GM12878 (cell line): ENCODE measurements around the gene TMEM120B. TPM values are rescaled to one million over a fixed set of nuclear protein-coding genes. Genes with fewer than 3 reads are reported as not detected.

Source experiments
- ATAC-seq: fragments of 200-7000 bp; cut with Tn5 transposase; 3 replicates; pipeline ENCODE4 v1.9.1; 2020; ENCODE audit warnings: mild to moderate bottlenecking, moderate library complexity
- BruUV-seq: library from RNA; stranded (reverse); fragments of 400-500 nt; replicated peaks from 2 replicates; lab custom pipeline; 2021; lab: Mats Ljungman, UMichigan
- CTCF ChIA-PET: fragments of 300-600 bp; sonication (Branson Sonifier 250); formaldehyde crosslinking; extraction: SDS; loops from one replicate; lab custom pipeline; 2021; ENCODE audit warnings: inconsistent platforms; lab: Yijun Ruan, JAX
- POLR2A ChIA-PET: fragments of 350-600 bp; formaldehyde crosslinking; extraction: SDS; loops from one replicate; lab custom pipeline; 2021; ENCODE audit warnings: inconsistent platforms; lab: Charles Lee
- RAD21 ChIA-PET: fragments of 300-600 bp; sonication (Branson Sonifier 250); formaldehyde crosslinking; loops from one replicate; lab custom pipeline; 2023; ENCODE audit warnings: antibody characterized with exemption; ENCODE audit not compliant: unreplicated experiment; lab: Charles Lee
- SMC1A ChIA-PET: fragments of 300-600 bp; sonication (Branson Sonifier 250); formaldehyde crosslinking; loops from one replicate; lab custom pipeline; 2023; ENCODE audit not compliant: unreplicated experiment, uncharacterized antibody; lab: Charles Lee
- DNase-seq: peaks from one replicate; pipeline ENCODE4 v3.0.0-alpha.2; 2011; ENCODE audit warnings: low read depth, low spot score
- FAIRE-seq: peaks from 3 replicates; lab custom pipeline; 2011; peaks lifted over from hg19 to GRCh38; lab: Jason Lieb, UNC
- H2AFZ ChIP-seq: 2 replicates; pipeline ENCODE4 v1.6.0; 2011; ENCODE audit warnings: low read depth, low read length, control low read depth; ENCODE audit not compliant: control insufficient read depth
- H3K27ac ChIP-seq: 2 replicates; pipeline ENCODE4 v1.5.1; 2011; ENCODE audit warnings: control low read depth; ENCODE audit not compliant: control insufficient read depth, insufficient read depth
- H3K27me3 ChIP-seq, 2 experiments: replicated peaks in 1 of 2; 2 replicates each; pipeline versions ENCODE4 v1.6.0 to v1.6.1; 2011; ENCODE audit warnings: low read length in 1 of 2; ENCODE audit not compliant: control insufficient read depth in 2 of 2, insufficient read depth in 2 of 2
- H3K36me3 ChIP-seq, 2 experiments: 2 replicates each; pipeline ENCODE4 v1.5.1; 2011; ENCODE audit warnings: low read length in 1 of 2; ENCODE audit not compliant: control insufficient read depth in 2 of 2, insufficient read depth in 2 of 2
- H3K4me1 ChIP-seq: 2 replicates; pipeline ENCODE4 v1.6.1; 2011; ENCODE audit warnings: mild to moderate bottlenecking, low read length, moderate library complexity, mixed read lengths; ENCODE audit not compliant: control insufficient read depth, insufficient read depth
- H3K4me2 ChIP-seq: 2 replicates; pipeline ENCODE4 v1.6.0; 2011; ENCODE audit warnings: control low read depth; ENCODE audit not compliant: control insufficient read depth, insufficient read depth
- H3K4me3 ChIP-seq: fragments of 200-600 bp; sonication (generic); 2 replicates; pipeline ENCODE4 v1.5.1; 2016
- H3K79me2 ChIP-seq: 2 replicates; pipeline ENCODE4 v1.6.0; 2011; ENCODE audit warnings: low read length; ENCODE audit not compliant: control insufficient read depth, insufficient read depth
- H3K9ac ChIP-seq: 2 replicates; pipeline ENCODE4 v1.8.0; 2011; ENCODE audit warnings: low read length, control low read depth, mixed read lengths; ENCODE audit not compliant: control insufficient read depth, insufficient read depth
- H3K9me3 ChIP-seq: replicated peaks from 3 replicates; pipeline ENCODE4 v1.5.1; 2011; ENCODE audit warnings: mild to moderate bottlenecking, low read length; ENCODE audit not compliant: control insufficient read depth, insufficient read depth
- H4K20me1 ChIP-seq: 2 replicates; pipeline ENCODE4 v1.6.0; 2011; ENCODE audit not compliant: control insufficient read depth, insufficient read depth
- CREM ChIP-seq: IDR thresholded peaks from 2 replicates; pipeline ENCODE4 v1.6.1; 2014; ENCODE audit warnings: antibody characterized with exemption, low read depth
- EED ChIP-seq: sonication (generic); IDR thresholded peaks from 2 replicates; pipeline ENCODE4 v1.6.1; 2016; ENCODE audit warnings: antibody characterized with exemption, low read depth
- EP300 ChIP-seq, 2 experiments: fragments of 150-350 bp in 1 of 2; IDR thresholded peaks; 2 replicates each; pipeline ENCODE4 v1.6.1; 2011 to 2012; ENCODE audit warnings: low read depth in 2 of 2, low read length in 2 of 2, borderline replicate concordance in 1 of 2, improper control_type of control experiment in 1 of 2, inconsistent platforms in 1 of 2; ENCODE audit not compliant: control insufficient read depth in 1 of 2
- KAT2A ChIP-seq: conservative IDR thresholded peaks from 2 replicates; pipeline ENCODE4 v1.6.1; 2011; ENCODE audit warnings: low read depth, low read length; ENCODE audit not compliant: control insufficient read depth
- MXI1 ChIP-seq: fragments of 150-350 bp; IDR thresholded peaks from 2 replicates; pipeline ENCODE4 v1.6.1; 2011; ENCODE audit warnings: low read depth, mild to moderate bottlenecking, inconsistent platforms, low read length, improper control_type of control experiment
- NRF1 ChIP-seq: conservative IDR thresholded peaks from 2 replicates; pipeline ENCODE4 v1.6.1; 2011; ENCODE audit warnings: mild to moderate bottlenecking, low read depth, low read length, improper control_type of control experiment
- POLR2AphosphoS2 ChIP-seq: IDR thresholded peaks from 2 replicates; pipeline ENCODE4 v1.6.1; 2011; ENCODE audit warnings: low read depth, mild to moderate bottlenecking, low read length, improper control_type of control experiment, moderate library complexity
- RELA ChIP-seq: fragments of 450-650 bp; IDR thresholded peaks from 2 replicates; pipeline ENCODE4 v1.8.0; 2014; ENCODE audit warnings: borderline replicate concordance; ENCODE audit not compliant: partially characterized antibody
- STAT3 ChIP-seq: IDR thresholded peaks from 2 replicates; pipeline ENCODE4 v1.6.1; 2011; ENCODE audit warnings: low read depth, low read length, improper control_type of control experiment
- ZBED1 ChIP-seq: IDR thresholded peaks from 2 replicates; pipeline ENCODE4 v1.6.1; 2016; ENCODE audit warnings: borderline replicate concordance
- WGBS: methylation state at CpG from one replicate; pipeline ENCODE4 v1.1.6; 2016; ENCODE audit warnings: low lambda C conversion rate; ENCODE audit not compliant: insufficient replicate concordance, insufficient coverage; ENCODE audit errors: missing lambda C conversion rate; 5-methylcytosine and 5-hydroxymethylcytosine counted together
- in situ Hi-C: fragments of 300-500 bp; cut with MboI; formaldehyde crosslinking; loops from 9 replicates; pipeline ENCODE4 v1.14.3; 2018; ENCODE audit warnings: mixed read lengths
- intact Hi-C: fragments of 100-400 bp; cut with micrococcal nuclease; formaldehyde crosslinking; loops from one replicate; pipeline ENCODE4 v1.14.2; 2022; ENCODE audit not compliant: unreplicated experiment
- polyA plus RNA-seq, 11 experiments: library from polyadenylated mRNA; depleted of rRNA in 4 of 11; unstranded in 6 of 11; stranded (reverse) in 5 of 11; fragments of >200 nt; fragmentation: Nextera tagmentation in 4 of 11; fragmentation: Illumina TruSeq in 1 of 11; extraction: Ambion mirVana in 4 of 11; extraction: Trizol in 1 of 11; gene quantifications; 1 replicate in 1 of 11; 2 replicates in 10 of 11; pipeline versions ENCODE4 v1.2.1 to v1.2.3, GENCODE V29; 2011 to 2016; ENCODE audit warnings: inconsistent platforms in 2 of 11, missing spikeins in 2 of 11, low read depth in 1 of 11
- total RNA-seq, 4 experiments: library from RNA; depleted of rRNA in 3 of 4; stranded (reverse); fragments of >200 nt in 3 of 4; fragmentation: Illumina TruSeq in 1 of 4; extraction: Trizol in 1 of 4; gene quantifications; 2 replicates each; pipeline versions ENCODE4 v1.2.1 to v1.2.3, GENCODE V29; 2013 to 2021
- TF ChIP-seq, protein P1 (sequence below): IDR thresholded peaks from 2 replicates; pipeline ENCODE4 v1.6.1; 2011; ENCODE audit warnings: borderline replicate concordance, low read depth, mild to moderate bottlenecking, moderate library complexity, low read length; ENCODE audit not compliant: insufficient read depth, poor library complexity, severe bottlenecking
- TF ChIP-seq, protein P2 (sequence below): fragments of 450-650 bp; formaldehyde crosslinking; IDR thresholded peaks from 2 replicates; pipeline ENCODE4 v1.4.0; 2022; ENCODE audit warnings: mild to moderate bottlenecking, moderate library complexity
- TF ChIP-seq, protein P3 (sequence below): fragments of 450-650 bp; conservative IDR thresholded peaks from 2 replicates; pipeline ENCODE4 v1.6.1; 2017; ENCODE audit warnings: mild to moderate bottlenecking, moderate library complexity
- TF ChIP-seq, protein P4 (sequence below): fragments of 450-650 bp; formaldehyde crosslinking; IDR thresholded peaks from 2 replicates; pipeline ENCODE4 v1.5.0; 2022; ENCODE audit warnings: mild to moderate bottlenecking, missing genetic modification characterization

TMEM120B gene
- total and polyA plus RNA-seq, 10 of the 15 experiments (the other 5 are each of a cell fraction or from before 2014, with no cell fraction given) = 4.0 to 26.2 (median 9.2) TPM

DNA sequence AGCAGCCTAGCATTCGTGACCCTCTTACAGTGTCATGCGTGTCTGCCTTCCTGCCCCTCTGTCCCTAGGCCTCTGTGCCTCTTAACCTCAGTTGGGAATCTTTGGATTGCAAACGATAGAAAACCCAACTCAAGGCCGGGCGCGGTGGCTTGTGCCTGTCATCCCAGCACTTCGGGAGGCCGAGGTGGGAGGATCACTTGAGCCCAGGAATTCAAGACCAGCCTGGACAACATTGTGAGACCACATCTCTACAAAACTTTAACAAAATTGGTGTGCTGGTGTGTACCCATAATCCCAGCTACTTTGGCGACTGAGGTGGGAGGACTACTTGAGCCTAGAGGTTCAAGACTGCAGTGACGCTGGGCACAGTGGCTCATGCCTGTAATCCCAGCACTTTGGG, 36.7 kb downstream of the TMEM120B start:
- WGBS = 98% methylated on average over 10 of the region's 10 CpGs
- RAD21 ChIA-PET = no interaction called here
- TF ChIP-seq, protein P1, sequence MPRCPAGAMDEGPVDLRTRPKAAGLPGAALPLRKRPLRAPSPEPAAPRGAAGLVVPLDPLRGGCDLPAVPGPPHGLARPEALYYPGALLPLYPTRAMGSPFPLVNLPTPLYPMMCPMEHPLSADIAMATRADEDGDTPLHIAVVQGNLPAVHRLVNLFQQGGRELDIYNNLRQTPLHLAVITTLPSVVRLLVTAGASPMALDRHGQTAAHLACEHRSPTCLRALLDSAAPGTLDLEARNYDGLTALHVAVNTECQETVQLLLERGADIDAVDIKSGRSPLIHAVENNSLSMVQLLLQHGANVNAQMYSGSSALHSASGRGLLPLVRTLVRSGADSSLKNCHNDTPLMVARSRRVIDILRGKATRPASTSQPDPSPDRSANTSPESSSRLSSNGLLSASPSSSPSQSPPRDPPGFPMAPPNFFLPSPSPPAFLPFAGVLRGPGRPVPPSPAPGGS = no peak
- TF ChIP-seq POLR2AphosphoS2 (no peak), RELA (no peak), KAT2A (no peak), CREM (no peak), MXI1 (no peak), EED (no peak), EP300 (IDR thresholded peaks at IDR 0.05; ENCODE audit: borderline replicate concordance in 1 of 2, control insufficient read depth in 1 of 2, low read depth in 2 of 2, low read length in 2 of 2) (no peak), NRF1 (no peak), STAT3 (no peak), ZBED1 (no peak)
- TF ChIP-seq, protein P2, sequence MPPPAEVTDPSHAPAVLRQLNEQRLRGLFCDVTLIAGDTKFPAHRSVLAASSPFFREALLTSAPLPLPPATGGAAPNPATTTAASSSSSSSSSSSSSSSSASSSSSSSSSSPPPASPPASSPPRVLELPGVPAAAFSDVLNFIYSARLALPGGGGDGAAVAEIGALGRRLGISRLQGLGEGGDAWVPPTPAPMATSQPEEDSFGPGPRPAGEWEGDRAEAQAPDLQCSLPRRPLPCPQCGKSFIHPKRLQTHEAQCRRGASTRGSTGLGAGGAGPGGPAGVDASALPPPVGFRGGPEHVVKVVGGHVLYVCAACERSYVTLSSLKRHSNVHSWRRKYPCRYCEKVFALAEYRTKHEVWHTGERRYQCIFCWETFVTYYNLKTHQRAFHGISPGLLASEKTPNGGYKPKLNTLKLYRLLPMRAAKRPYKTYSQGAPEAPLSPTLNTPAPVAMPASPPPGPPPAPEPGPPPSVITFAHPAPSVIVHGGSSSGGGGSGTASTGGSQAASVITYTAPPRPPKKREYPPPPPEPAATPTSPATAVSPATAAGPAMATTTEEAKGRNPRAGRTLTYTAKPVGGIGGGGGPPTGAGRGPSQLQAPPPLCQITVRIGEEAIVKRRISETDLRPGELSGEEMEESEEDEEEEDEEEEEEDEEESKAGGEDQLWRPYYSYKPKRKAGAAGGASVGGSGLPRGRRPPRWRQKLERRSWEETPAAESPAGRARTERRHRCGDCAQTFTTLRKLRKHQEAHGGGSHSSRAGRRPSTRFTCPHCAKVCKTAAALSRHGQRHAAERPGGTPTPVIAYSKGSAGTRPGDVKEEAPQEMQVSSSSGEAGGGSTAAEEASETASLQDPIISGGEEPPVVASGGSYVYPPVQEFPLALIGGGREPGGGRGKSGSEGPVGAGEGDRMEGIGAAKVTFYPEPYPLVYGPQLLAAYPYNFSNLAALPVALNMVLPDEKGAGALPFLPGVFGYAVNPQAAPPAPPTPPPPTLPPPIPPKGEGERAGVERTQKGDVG (CRISPR knock-in tag) = no peak
- TF ChIP-seq, protein P3, sequence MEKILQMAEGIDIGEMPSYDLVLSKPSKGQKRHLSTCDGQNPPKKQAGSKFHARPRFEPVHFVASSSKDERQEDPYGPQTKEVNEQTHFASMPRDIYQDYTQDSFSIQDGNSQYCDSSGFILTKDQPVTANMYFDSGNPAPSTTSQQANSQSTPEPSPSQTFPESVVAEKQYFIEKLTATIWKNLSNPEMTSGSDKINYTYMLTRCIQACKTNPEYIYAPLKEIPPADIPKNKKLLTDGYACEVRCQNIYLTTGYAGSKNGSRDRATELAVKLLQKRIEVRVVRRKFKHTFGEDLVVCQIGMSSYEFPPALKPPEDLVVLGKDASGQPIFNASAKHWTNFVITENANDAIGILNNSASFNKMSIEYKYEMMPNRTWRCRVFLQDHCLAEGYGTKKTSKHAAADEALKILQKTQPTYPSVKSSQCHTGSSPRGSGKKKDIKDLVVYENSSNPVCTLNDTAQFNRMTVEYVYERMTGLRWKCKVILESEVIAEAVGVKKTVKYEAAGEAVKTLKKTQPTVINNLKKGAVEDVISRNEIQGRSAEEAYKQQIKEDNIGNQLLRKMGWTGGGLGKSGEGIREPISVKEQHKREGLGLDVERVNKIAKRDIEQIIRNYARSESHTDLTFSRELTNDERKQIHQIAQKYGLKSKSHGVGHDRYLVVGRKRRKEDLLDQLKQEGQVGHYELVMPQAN = no peak
- TF ChIP-seq, protein P4, sequence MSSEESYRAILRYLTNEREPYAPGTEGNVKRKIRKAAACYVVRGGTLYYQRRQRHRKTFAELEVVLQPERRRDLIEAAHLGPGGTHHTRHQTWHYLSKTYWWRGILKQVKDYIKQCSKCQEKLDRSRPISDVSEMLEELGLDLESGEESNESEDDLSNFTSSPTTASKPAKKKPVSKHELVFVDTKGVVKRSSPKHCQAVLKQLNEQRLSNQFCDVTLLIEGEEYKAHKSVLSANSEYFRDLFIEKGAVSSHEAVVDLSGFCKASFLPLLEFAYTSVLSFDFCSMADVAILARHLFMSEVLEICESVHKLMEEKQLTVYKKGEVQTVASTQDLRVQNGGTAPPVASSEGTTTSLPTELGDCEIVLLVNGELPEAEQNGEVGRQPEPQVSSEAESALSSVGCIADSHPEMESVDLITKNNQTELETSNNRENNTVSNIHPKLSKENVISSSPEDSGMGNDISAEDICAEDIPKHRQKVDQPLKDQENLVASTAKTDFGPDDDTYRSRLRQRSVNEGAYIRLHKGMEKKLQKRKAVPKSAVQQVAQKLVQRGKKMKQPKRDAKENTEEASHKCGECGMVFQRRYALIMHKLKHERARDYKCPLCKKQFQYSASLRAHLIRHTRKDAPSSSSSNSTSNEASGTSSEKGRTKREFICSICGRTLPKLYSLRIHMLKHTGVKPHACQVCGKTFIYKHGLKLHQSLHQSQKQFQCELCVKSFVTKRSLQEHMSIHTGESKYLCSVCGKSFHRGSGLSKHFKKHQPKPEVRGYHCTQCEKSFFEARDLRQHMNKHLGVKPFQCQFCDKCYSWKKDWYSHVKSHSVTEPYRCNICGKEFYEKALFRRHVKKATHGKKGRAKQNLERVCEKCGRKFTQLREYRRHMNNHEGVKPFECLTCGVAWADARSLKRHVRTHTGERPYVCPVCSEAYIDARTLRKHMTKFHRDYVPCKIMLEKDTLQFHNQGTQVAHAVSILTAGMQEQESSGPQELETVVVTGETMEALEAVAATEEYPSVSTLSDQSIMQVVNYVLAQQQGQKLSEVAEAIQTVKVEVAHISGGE (CRISPR knock-in tag) = no peak

More for the DNA sequence above, 36.7 kb downstream of the TMEM120B start:
- ChIA-PET POLR2A (no interaction called here), CTCF (interaction anchor here (0.6 kb wide), 1 partner anchor 55 kb away, joined by 4 read pairs; no protein-coding TSS in a partner anchor), SMC1A (no interaction called here)
- no peak overlapping the region for H3K9ac ChIP-seq
- H3K36me3 ChIP-seq = peaks cover 6 to 9% of the 10 kb centered on the region in 2 experiments; a peak in 3 of 4 replicates
- ATAC-seq = no peak
- no peak overlapping the region for H3K4me3 ChIP-seq
- BruUV-seq = no TSS peak
- no peak for FAIRE-seq
- no peak for DNase-seq
- H3K4me2 ChIP-seq = no peak overlapping the region
- H2AFZ ChIP-seq = no peak overlapping the region
- no peaks in the 10 kb centered on the region for H3K9me3 ChIP-seq
- H3K27me3 ChIP-seq = no peaks in the 10 kb centered on the region
- no peaks in the 10 kb centered on the region for H3K4me1 ChIP-seq
- H4K20me1 ChIP-seq = no peaks in the 10 kb centered on the region
- H3K27ac ChIP-seq = no peak overlapping the region
- intact Hi-C loops (no loop called here), in situ Hi-C loops (no loop called here)
- no peaks in the 10 kb centered on the region for H3K79me2 ChIP-seq
